GOT3 (cell line): ENCODE measurements around the gene OR13F1.
"Not testable (repeated sequence)": the region's sequence is repeated elsewhere in the genome, so short reads cannot be mapped to it uniquely, and the experiment has no call there.

Experiments used
- DNase-seq: peaks from one replicate; lab custom pipeline; 2025; ENCODE audit warnings: mixed read lengths; lab: John Stamatoyannopoulos, UW

Gene OR13F1, protein sequence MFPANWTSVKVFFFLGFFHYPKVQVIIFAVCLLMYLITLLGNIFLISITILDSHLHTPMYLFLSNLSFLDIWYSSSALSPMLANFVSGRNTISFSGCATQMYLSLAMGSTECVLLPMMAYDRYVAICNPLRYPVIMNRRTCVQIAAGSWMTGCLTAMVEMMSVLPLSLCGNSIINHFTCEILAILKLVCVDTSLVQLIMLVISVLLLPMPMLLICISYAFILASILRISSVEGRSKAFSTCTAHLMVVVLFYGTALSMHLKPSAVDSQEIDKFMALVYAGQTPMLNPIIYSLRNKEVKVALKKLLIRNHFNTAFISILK

DNA sequence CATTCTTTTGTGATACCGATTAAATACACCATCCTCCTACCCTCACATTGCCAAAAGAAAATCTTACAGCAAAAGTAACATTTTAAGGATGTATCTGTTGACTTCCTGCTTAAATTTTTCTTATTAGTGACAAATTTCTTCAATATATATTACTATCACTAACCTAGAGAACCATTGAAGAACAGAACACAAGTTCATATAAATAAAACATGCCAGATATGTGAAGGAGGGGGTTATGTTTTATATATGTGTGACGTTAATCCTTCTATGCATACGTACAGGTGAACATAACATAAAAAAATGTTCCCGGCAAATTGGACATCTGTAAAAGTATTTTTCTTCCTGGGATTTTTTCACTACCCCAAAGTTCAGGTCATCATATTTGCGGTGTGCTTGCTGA is at the start of gene OR13F1:
Gene OR13F1, plus strand, starts transcription at position 301 of the 400 bp plus-strand sequence. Its CDS starts 0 bp downstream, at position 301.
- no peak for DNase-seq

DNA sequence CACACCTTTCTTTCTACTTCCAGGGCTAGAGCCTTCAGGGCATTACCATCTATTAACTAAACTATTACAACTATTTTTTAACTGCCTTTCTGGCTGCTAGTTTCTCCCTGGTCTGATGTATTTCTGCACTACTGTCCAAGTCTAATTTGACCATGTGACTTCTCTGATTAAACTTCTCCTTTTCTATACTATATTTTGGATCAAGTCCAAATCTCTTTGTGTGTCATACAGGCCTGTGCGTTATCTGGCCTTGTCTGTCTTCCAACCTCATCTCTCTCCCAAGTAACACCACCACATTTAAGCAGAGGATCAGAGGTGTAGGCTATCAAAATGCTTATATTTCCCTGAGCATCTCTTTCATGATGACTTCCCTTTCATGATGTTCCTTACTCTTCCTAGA is 47.2 kb upstream of the OR13F1 start:
- DNase-seq, result no peak

DNA sequence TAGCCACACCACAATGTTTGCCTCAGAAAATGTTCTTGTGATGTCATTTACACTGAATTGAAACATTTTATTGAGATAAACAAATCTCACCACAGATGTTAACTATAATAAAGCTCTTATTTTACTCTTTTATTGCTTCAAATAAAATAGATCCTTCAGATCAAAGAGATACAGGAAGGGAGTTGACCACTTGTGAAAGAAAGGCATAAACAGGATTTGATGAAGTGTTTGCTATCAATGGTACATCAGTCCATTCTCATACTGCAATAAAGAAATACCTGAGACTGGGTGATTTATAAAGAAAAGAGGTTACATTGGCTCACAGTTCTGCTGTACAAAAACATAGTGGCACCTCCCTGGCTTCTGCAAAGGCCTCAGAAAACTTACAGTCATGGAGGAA is 40.2 kb upstream of the OR13F1 start:
- DNase-seq, result no peak

DNA sequence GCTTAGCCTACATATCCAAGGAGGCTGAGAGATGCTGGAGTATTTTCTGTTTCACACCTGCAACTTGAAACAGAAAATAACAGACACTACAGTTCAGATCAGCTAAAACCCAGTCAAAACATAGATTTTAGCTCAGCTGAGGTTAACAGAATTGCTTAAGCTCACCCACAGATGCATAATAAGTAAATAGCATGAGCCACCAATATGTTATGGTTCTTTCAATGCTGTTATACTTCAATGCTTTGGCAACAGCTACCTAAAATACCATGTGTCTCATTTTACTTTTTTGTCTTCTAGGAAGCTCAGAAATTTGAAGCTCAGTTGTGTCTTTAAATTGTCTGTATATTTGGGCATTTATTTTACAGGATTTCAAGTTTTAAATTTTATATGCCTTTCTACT is 35.8 kb upstream of the OR13F1 start:
- DNase-seq, result no peak

DNA sequence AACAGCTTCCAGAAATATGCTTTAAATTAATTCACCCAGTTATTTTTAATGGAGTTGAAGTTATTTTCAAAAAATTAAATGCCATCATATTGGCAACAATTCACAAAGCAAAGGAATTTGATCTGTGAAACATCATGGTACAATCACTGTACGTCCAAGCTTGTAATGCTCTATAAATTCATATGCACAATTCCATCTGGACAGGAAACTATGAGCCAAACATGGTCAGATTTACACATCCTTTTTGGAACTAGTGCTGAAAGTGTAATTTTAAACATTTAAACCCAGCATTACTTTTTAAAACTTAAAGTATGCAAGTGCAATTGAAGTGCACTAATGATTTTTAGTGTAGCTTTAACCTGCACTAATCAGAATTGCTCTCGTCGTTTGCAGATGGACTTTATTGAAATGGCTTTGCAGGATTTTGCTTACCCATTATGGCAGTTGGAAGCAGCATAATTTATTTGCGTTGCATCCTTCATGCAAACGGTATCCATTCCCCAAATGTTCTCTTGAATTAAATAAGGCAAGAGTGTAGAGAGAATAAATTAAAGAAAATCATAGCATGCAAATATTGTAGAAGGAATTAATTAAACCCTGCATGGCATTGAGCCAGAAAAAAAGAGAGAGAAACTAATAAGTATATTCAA is 21.0 kb upstream of the OR13F1 start:
- DNase-seq, result no peak

DNA sequence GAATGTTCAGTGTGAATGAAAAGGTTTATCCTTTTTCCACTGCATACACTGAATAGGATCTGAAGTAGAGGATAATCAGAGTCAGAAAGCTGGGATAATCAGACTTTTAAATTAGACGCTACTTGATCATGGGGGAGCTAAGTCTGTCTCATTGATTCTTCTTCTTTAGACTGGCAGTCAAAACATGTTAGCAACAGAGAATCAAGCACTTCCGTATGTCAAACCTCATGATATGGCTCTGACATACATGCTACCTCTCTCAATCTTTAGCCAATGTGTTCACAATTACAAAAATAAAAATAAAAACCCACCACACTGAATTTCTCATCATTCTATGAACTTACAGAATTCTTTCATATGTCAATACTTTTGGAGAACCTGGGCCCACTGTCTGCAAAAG is 19.0 kb upstream of the OR13F1 start:
- no peak for DNase-seq

DNA sequence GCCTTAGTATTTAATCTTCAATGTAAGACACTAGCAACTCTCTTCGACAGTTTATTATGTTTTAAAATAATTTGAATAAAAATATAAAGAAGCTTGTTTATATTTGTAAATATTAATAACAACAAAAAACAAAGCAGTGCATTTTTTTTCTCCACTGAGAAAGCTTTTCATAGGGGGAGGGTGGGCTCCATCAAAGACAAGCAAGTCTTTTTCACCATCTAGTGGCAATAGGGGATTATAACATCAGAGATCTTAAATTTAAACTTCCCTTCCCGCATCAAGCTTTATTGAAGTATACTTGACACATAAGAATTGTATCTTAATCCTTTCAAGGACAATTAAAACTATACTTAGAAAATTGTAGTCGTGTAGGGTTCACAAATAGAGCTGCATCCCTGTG is 9.3 kb upstream of the OR13F1 start:
- DNase-seq, result no peak

DNA sequence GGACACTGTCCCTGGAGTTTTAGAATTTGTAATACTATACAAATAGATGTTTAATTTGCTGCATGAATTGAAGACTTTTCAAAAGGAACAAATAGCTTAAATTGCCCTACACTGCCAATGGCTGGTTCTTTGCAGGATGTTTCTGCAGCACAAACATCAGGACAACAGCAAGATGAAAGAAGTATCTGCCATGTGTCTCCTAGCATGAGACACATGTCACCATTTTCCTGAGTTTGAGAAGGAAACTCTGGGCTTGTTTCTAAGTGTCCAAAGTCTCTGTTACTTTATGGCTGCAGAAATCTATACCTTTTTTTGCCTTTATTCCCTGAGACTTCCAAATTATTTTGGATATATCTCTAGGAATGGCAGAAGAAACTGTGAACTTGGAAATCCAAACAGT is 623 bp upstream of the OR13F1 start:
- DNase-seq, result no peak

DNA sequence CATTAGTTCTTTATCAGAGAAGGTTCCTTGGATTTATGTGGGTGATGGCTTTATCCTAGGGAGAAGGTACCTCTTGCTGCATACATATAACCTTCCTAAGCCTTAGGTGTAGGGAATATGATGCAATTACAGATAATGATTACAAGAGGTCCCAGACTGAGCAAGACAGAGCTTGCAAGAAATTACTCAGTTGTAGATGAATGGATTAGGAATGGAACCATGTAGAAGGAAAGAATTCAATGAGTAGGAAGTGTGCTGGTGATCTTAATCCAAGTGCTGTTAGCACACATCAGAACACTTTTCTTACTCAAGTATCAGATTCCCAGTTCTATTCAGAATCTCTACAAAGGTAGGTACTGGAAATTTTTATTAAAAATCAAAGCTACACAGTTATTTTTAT is 2.5 kb downstream of the OR13F1 start:
- DNase-seq, result no peak

DNA sequence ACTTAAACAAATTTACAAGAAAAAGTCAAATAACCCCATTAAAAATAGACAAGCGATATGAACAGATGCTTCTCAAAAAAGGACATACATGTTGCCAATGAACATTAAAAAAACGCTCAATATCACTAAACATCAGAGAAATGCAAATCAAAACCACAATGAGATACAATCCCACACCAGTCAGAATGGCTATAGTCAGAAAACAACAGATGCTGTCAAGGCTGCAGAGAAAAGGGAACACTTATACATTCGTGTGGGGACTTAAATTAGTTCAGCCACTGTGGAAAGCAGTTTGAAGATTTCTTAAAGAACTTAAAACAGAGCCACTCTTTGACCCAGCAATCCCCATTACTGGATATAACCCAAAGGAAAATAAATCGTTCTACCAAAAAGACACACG is 10.8 kb downstream of the OR13F1 start:
- DNase-seq, result no peak

DNA sequence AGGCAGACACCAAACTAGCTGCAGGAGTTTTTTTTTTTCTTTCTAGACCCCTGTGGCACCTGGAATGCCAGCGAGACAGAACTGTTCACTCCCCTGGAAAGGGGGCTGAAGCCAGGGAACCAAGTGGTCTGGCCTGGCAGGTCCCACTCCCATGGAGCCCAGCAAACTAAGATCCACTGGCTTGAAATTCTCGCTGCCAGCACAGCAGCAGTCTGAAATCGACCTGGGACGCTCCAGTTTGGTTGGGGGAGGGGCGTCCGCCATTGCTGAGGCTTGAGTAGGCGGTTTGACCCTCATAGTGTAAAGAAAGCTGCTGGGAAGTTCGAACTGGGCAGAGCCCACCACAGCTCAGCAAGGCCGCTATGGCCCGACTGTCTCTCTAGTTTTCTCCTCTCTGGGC is 16.2 kb downstream of the OR13F1 start:
- DNase-seq, result not testable (repeated sequence)

DNA sequence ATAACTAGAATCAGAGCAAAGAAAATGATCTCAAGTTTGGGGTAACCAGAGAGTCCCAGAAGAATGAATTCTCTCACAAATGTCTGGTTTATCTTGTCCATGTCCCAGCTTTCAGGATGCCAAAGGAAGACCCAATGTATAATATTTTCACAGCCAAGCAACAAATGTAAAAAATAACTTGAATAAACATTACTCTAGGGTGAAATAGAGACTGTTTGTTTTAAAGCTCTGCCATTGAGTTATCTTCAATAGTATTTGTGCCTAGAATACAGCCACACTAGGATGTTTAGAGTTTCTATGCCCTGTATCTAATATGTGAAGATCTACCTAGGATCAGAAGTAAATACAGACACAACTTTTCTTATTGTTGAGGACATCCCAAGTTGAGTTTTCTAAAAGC is 23.0 kb downstream of the OR13F1 start, which contains the start of gene OR13C4:
Gene OR13C4, minus strand, starts transcription at position 101 of the 400 bp plus-strand sequence. Its CDS starts 0 bp downstream, at position 101.
- no peak for DNase-seq

DNA sequence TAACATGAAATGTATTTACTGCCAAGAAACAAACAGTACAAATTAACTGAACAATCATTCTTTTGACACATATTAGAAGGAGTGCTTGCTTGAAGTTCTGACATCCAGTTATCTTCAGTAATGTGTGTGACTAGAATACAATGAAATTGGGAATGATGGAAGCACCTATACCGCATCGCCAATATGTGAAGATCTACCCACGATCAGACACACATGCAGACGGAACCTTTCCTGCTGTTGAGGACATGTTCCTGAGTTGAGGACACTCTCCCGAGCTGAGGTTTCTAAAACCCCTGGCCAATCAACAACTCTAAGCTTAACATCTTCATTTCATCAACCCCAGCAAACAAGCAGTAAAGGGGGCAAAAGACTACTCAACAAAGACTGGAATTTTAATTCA is 32.7 kb downstream of the OR13F1 start, which contains the start of gene OR13C3:
Gene OR13C3, minus strand, starts transcription at position 101 of the 400 bp plus-strand sequence. CDS start 133 bp downstream, outside the sequence.
- no peak for DNase-seq

DNA sequence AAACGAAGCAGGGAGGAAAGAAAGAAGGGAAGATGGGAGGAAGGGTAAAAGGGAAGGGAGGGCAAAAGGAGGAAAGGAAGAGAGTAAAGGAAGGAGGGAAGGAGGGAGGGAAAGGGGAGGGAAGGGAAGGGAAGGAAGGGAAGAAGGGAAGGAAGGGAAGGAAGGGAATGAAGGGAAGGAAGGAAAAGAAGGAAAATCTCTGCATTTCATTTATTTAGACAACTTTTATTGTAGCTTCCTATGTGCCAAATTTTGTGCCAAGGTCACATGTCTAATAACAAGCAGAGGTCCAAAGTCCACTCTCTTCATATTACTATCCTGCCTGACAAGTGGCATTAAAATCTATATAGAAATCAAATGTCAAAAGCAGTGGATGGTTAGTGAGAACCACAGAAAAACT is 35.2 kb downstream of the OR13F1 start:
- no peak for DNase-seq

DNA sequence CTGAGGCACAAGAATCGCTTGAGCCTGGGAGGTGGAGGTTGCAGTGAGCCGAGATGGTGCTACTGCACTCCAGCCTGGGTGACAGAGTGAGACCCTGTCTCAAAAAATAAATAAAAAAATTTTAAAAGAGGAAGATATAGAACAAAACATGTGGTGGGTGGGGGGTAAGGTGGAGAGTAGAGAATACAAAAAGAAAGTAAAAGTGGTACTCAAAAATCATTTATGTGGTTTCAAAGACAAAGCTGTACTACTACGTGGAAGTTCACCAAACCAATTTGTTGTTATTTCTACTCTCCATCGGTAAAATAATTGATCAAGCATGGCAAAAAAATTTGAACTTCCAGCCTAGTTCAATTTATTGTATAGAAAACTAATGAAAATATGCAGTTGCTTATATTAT is 40.6 kb downstream of the OR13F1 start:
- no peak for DNase-seq

DNA sequence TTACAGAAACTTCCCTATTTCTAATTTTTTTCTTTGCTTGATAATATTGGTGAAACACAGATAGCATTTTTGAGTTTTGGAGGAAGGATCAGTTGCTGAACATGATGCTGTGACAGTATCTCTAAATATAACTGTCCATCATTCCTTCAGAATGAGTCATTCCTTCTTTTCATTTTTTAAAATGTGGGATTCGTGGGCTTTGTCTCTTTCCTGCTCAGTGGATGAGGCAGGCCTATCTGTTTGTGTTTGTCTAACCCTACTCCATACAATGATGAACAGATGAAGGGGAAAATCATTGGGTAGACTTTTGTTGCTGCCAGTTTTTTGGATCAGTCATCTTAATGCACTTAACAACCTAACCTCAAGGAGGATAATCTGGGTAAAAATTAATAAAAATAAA is 49.2 kb downstream of the OR13F1 start:
- DNase-seq, result no peak
